Measurements from ENCODE around the gene IMPDH1. TPM values are rescaled to one million over a fixed set of nuclear protein-coding genes. Genes with fewer than 3 reads are reported as not detected.

IMPDH1 gene
- total RNA-seq, 1 experiment from 2014 or later = 188 TPM

DNA sequence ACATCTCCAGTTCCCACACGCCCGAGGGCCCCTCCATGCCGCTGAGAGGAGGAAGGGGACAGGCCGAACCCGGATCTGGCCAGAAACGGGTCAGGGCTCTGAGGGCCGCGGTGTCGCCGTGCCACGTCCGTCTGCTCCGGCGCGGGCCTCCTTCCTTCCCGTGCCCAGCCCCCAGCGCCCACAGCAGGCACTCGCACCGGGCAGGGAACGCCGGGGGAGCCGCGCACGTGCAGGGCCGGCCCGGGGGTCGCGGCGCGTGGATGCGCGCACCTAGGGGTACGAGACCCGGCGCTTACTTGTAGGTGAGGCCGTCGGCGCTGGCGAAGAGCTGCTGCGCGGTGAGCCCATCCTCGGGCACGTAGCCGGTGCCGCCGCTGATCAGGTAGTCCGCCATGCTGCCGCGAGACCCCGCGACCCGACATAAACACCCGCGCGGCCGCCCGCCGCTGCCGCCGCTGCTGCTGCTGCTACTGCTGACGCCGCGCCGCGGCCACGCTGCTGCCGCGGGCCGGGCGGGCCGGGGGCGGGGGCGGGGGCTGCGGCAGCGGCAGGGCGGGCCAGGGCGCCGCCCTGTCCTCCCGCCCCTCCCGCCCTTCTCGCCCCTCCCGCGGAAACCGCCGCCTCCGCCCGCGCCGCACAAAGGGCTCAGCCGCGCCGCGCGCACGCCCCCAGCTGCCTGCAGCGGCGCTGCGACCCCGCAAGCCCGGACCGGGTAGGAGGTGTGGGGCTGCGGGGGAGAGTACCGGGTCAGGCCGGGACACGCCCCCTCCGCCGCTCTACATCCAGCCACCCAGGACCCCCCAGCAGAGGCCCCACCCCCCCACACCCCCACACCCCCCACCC is 4.1 kb downstream of the IMPDH1 start:
- DNase-seq (ENCODE audit: low spot score) = peak; percentile 58

GRCh38 chr7:128404886-128405470 is 4.8 kb downstream of the IMPDH1 start:
- peak; percentile 69 for DNase-seq (ENCODE audit: low spot score)

DNA sequence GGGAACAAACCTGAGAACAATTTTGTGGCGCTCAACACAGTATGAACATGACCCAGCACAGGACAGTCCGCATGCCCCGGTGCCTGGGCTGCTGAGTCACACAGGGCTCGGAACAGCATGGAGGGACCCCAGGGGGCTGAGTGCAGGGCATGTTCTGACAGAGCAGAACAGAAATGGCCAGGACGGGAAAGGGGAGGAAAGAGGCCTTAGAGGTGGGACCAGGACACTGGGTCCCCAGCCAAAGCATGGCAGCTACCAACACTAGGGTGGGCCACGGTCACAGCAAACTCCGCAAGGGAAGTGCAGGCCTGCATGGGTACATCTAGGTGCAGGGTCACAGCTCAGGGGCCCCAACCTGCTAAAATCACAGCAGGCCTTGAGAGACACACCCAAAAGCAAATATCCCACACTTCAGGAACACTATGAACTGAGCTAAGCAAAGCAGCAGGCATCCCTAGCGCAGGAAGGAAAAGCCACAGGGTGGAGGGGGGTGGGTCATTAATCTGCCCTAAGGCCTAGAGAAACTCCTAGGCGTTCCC is 5.6 kb downstream of the IMPDH1 start:
- peak; percentile 47 for DNase-seq (ENCODE audit: low spot score)

GRCh38 chr7:128403676-128404075 is 6.1 kb downstream of the IMPDH1 start:
- no peak for DNase-seq (ENCODE audit: low spot score)

DNA sequence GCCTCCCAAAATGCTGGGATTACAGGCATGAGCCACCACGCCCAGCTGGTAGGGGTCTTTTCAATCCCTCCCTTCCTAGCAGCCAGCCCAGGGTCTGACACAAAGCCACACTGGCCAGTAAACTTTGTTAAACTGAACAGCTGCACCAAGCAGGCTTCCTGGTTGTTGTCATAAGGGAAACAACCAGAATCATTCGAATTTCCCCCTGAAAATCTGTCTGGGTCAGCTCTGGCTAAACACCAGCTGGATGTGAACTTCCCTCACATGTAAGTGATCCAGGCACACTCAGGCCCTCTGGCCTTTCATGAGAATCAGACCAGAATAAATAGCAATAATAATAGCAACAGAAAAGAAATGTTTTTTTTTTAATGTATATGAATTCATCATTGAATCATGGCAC is 7.4 kb downstream of the IMPDH1 start:
- DNase-seq (ENCODE audit: low spot score) = no peak

DNA sequence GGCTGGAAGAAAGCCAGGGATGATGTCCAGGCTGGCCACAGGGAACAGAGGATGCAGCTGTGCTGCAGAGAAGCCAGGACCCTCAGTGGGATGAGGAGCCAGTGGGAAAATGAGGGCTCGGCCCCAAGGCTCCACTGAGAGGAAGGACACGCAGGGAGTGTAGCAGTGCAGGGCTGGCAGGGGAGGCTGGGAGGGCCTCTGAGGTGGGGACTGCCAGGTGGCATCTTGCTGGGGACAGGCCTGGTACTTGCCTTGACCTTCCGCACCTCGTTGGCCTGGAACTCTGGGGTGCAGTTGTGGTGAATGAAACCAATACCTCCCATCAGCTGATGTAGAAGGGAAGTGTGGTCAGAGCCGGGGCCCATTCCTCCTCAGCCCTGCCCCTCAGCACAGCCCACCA is 9.2 kb downstream of the IMPDH1 start:
- no peak for DNase-seq (ENCODE audit: low spot score)

GRCh38 chr7:128399991-128400390 is 9.8 kb downstream of the IMPDH1 start:
- no peak for DNase-seq (ENCODE audit: low spot score)

- no peak for DNase-seq (ENCODE audit: low spot score)
These were observed 11.0 kb downstream of the IMPDH1 start for GRCh38 chr7:128398841-128399135.

DNA sequence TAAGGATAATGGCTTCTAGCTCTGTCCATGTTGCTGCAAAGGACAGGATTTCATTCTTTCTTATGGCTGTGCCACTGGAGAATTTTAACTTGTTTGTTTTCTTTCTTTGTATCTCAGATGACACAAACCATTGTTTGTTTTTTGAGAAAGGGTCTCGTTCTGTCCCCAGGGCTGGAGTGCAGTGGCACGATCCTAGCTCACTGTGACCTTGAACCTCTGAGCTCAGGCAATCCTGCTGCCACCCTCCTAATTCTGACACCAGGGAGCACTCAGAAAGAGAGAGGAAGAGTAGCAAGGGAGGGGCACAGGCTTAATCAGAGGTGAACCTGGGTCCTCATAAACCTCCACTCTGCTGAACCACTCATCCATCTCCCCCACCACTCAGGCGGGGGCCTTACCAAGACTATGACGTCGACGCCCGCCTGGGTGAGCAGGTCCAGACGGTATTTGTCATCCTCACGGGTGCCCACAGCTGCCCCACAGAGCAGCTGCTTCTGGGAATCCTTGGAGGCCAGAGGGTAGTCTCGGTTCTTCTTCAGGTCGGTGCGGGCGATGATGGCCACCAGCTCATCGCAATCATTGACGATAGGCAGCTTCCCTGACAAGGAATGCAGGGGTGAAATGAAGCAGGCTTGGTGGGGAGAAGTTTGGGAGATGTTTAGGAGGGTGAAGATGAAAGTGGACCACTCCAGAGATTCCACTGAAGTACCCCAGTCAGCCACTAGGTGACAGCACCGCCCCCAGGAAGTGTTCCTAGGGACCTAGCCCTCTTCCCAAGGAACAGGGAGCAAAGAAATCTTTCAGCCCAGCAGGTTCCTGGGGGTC is 11.6 kb downstream of the IMPDH1 start:
- DNase-seq (ENCODE audit: low spot score) = peak; percentile 78

- no peak for DNase-seq (ENCODE audit: low spot score)
These were observed 13.4 kb downstream of the IMPDH1 start for GRCh38 chr7:128396357-128396756.

DNA sequence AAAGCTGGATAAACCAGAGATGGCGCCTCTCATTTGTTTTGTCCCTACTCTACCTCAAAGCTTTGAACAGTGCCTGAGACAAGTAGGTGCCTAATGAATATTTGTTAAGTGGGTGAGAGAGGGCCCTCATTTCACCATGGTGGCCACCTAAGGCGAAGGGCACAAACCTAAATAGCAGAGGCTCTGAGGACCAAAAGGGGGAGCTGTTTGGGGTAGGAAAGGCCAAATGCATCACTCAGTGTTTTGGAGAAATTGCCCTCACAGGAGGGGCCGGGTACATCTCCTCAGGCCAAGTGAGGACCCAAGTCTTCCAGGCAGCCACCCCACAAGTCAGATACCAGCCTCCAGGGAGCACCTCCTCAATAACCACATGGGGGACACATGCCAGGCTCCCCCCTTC is 14.0 kb downstream of the IMPDH1 start:
- DNase-seq (ENCODE audit: low spot score) = no peak

GRCh38 chr7:128394904-128395496 is 14.8 kb downstream of the IMPDH1 start:
- no peak for DNase-seq (ENCODE audit: low spot score)

GRCh38 chr7:128393526-128394330 is 16.1 kb downstream of the IMPDH1 start:
- no peak for DNase-seq (ENCODE audit: low spot score)

- DNase-seq (ENCODE audit: low spot score) = no peak
These were observed 17.1 kb downstream of the IMPDH1 start for GRCh38 chr7:128392446-128393327.

DNA sequence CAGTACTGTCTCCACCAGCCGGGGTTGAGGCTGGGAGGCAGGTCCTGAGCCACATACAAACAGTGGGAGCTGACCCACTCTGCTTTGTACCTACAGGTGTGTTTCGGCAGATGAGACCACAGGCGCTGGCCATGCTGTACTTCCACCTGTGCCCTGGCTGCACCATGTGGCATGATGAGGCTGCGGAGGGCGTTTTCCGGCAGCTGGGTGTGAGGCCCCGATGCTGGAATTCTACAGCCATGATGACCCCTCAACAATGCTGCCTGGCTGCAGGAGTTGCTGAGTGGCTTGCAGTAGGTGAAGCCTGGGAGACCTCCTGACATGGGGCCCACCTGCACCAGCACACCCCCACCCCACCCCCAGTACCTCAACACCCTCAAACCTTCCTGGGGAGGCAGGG is 18.0 kb downstream of the IMPDH1 start:
- DNase-seq (ENCODE audit: low spot score) = no peak

GRCh38 chr7:128390871-128391565 is 18.8 kb downstream of the IMPDH1 start:
- DNase-seq (ENCODE audit: low spot score) = no peak

- no peak for DNase-seq (ENCODE audit: low spot score)
These were observed 20.0 kb downstream of the IMPDH1 start for GRCh38 chr7:128389618-128390329.

DNA sequence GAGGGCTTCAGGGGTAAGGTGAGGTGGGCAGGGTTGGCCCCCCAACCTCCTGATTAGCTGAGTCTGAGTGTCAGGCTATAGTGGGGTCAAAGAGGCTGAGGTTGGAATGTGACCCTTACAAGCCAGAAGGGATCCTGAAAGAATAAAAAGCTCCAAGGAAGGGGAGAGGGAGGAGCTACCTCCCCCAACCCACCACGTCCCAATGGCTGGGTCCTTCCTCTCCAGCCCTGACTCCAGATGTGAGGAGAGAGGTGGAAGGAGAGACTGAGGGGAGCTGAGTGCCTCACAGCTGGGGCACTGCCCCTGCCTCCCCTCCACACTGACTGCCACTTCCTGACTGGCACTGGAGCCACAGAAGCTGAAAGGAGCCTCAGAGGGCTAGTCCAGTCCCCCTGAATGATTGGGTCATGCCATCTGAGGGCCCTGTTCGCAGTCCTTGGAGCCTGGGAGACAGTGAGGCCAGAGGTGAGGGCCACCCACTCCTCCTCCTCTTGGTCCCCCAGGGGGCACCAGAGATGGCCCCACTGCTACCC is 20.6 kb downstream of the IMPDH1 start:
- DNase-seq (ENCODE audit: low spot score) = no peak

GRCh38 chr7:128388145-128388485 is 21.7 kb downstream of the IMPDH1 start:
- no peak for DNase-seq (ENCODE audit: low spot score)

Measured in HT-29 (cell line).